Inflammatory macrophage treated with lipopolysaccharide for 1 hour (primary cell): ENCODE measurements around the gene GPR39.
"Not testable (repeated sequence)": the region's sequence is repeated elsewhere in the genome, so short reads cannot be mapped to it uniquely, and the experiment has no call there.

Experiments used
- DNase-seq, 2 donors: peaks; one replicate each; pipeline ENCODE4 v3.0.0-alpha.2; 2020 to 2022

GPR39 gene

DNA sequence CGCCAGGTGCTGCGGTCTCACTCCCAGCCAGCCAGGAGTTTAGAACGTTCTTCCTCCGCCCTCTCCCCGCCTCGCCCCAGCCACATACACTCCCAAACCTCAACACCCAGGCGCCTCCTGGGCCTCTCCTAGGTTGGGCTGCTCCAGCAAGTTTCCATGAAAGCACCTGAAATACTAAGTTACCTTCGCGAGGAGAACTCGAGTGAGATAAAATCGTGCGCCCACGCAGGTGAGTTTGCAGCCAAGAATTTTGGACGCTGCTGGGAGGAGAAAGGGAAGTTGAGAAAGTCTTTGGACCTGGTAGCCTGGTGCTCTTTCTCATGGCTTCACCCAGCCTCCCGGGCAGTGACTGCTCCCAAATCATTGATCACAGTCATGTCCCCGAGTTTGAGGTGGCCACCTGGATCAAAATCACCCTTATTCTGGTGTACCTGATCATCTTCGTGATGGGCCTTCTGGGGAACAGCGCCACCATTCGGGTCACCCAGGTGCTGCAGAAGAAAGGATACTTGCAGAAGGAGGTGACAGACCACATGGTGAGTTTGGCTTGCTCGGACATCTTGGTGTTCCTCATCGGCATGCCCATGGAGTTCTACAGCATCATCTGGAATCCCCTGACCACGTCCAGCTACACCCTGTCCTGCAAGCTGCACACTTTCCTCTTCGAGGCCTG, at the start of gene GPR39:
Gene GPR39 (plus strand): TSS at position 83 of the 673 bp plus-strand sequence.
- no peak for DNase-seq

DNA sequence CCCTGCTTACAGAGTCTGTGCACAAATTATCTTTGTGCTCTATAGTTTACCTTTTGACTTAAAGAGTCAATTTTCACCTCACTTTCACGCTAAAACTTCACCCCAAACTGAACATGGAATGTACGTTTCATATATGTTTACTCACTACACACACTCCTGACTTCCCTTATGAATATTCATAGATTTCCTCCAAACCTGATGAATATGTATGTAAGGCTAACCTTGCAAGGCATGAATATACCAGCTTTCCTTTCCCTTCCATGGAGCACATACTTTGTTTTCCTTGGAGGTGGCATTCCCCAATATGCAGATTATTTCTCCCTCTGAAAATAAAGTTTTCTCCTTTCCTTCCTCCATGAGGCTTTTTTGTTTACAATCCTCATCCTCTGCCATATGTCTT, 48.4 kb upstream of the GPR39 start:
- DNase-seq: no peak

DNA sequence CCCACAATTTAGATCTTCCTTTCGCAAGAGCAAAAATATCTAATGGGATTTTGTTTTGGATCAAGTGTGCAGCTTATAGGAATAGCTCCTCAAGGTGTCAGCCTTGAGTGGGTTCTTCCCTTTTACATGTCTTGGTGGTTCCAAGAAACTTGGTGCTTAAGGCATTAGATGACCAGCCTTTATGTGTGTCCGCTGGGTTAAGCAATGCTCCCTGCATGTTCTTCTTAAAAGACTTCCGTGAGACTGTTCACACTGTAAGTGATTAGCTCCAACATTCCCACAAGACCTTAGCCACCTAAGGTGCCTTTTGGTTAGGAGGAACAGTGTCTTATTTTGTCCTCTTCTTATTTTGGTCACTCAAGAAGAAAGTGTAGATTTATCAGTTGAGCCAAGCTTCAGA, 44.3 kb upstream of the GPR39 start:
- DNase-seq: peak; percentile 6 to 28

DNA sequence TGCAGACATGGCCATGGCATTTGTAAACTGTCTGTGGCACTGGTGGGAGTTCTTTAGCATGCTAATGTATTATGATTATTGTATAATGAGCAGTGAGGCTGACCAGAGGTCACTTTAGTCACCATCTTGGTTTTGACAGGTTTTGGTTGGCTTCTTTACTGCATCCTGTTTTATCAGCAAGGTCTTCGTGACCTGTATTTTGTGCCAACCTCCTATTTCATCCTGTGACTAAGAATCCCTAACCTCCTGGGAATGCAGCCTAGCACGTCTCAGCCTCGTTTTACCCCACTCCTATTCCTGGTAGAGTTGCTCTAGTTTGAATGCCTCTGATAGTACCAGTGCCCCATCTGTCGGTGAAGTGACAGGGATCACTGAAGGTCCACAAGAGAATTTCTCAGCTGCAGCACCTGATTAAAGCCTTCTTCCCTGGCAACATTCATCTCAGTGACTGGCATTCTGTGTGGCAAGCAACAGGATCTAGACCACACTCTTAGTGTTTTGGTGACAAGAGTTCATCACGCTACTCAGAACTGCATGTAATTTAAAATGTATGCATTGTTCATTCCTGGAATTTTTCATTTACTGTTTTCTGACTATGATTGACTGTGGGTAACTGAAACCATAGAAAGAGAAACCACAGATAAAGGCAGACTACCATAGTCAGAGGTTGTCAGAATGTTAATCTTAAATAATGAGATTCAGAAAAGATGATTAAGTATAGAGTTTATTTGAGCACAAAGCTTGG, 43.0 kb upstream of the GPR39 start:
- DNase-seq: no peak

DNA sequence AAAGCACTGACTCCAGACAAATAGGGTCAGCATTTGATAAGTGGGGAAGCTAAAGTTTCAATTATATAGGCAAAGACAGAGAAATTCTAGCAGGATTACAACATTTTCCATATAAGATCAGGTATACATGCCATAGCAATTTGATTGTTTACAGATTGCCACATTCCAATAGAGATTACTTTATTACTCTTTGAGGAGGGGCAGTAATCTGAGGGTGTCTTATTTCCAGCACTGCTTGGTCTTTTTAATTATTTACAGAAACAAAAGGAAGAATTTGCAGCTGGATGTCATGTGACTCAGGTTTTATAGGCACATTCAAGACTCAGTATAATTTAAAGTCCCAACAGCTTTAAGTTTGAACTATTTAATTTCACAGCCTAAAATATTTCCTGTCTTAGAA, 42.5 kb upstream of the GPR39 start:
- no peak for DNase-seq

DNA sequence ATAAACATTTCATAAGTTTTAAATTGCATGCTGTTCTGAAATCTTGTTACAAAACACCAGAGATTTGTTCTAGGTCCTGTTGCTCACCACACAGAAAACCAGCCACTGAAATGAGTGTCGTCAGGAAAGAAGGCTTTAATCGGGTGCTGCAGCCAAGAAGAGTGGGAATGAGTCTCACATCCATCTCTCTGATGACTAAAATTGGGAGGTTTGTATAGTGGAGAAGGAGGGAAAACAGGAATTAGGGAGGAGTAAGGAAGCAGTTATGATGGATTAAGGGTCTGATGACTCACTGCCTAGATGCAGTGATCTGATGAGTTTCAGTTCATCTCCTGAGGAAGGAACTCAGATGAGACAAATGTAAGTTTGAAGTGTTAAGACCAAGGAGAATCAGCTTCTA, 42.1 kb upstream of the GPR39 start:
- peak in 1 of 2 donors; percentile 2 for DNase-seq

DNA sequence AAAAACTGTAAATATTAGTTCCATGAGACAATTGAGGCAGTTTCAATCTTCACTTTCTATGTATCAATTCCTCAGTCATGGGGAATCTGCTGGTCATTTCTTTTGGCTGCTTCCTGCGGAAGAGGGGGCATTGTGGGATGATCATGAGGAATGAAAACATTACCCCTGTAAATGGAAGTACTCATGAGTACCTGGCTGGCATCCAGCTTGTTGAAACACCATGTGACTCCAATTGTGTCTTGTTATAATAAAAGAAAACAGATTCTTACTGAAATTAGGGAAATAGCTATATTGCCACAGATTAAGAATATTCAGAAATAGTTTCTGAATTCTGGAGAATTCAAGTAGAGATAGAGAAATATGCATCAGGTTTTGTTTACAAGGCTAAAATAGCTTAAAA, 41.6 kb upstream of the GPR39 start:
- DNase-seq: no peak

DNA sequence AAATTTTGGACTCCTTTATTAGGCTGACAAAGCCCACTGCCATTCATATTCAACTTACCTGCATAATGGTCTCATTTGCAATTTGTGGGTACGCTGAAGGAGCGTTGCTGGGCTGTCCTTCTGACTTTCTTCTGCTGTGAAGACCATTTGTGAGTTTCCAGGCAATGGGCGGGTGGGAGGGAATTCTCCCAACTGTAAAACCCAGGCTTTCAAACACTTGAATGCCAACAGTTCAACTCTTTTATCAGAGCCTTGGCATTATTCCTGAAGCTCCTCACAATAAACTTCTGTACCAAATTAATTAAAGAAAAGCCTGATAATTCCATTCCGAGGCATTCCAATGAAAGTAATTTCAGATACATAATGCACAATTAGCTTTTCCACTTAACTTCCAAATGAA, 35.2 kb upstream of the GPR39 start:
- DNase-seq: no peak

DNA sequence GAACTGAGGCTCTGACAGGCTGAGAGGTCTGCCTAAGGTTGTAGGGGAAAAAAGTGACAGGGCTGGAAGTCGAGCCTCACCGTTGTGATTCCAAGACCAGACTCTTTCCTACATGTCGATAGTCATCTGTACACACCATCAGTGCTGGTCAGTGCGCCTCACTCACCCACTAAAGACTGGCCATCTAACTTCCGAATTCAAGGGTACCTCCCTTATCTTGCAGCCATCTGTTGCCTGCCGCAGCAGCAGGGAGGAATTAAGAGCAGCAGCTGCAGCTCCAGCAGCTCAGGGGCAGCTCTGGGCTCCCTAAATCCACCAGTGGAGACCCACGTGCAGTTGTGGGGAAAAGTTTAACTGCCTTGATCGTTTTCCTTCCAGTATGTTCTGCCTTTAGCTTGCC, 32.6 kb upstream of the GPR39 start:
- DNase-seq: peak in 1 of 2 donors; percentile 12

DNA sequence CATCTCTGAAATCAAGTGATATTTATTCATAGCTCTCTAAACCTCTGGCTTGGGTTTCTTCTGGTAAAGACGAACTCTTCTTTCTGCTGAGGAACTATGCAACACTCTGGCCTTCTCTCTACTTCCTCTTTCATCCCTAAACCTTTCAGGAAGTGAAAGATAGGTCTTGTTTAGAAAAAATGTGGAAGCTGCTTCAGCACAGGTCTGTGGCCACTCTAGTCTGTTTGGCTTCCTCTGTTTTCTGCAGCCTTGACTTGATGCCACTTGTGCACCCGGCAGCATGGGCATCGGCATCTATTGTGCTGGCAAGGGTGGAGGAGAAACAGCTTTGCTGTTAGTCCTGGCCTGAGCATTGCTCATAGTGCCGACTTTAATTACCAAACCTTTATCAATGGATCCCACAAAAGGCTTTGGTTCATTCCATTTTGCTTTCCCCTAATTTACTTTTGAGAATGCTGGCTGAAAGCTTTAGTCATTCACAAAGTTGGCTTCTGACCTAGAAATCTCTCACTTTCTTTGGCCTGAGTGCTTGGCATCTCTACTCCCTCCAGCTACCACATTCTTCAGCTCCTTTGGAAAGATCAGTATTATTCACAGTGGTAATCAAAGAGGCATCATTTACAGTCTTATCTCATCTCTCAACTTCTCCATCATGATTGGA, 32.0 kb upstream of the GPR39 start:
- peak; percentile 63 to 69 for DNase-seq

DNA sequence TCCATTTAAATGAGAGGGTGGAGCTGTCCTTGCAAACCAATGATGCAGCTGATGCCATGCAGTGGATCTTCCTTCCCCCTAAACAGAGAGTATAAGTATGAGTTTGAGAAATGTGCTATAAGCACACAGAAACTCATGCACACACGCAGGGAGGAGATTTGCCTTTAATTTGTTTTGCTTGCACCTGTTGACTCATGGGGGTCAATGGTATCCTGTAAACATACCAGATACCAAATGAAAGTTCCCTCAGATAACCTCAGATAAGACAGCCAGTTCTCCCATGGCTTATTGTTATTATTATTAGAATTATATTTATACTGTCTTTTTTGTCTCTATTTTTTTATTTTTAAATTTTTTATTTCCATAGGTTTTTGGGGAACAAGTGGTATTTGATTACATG, 29.5 kb upstream of the GPR39 start:
- no peak for DNase-seq

DNA sequence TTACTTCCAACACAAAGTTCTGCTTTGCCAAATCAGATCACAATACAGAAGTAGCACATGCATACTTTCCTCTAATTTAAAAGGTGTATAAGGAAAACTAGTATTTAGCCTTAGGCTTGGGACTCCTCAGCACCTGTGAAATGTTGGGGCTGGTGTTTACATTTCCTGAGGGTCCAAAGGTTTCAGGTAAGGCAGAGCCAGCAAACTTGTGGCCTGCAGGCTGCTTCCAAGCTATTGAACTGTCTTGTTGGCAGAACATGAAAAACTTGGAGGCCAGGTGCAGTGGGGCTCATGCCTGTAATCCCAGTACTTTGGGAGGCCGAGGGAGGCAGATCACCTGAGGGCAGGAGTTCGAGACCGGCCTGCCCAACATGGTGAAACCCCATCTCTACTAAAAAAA, 26.5 kb upstream of the GPR39 start:
- DNase-seq: no peak

DNA sequence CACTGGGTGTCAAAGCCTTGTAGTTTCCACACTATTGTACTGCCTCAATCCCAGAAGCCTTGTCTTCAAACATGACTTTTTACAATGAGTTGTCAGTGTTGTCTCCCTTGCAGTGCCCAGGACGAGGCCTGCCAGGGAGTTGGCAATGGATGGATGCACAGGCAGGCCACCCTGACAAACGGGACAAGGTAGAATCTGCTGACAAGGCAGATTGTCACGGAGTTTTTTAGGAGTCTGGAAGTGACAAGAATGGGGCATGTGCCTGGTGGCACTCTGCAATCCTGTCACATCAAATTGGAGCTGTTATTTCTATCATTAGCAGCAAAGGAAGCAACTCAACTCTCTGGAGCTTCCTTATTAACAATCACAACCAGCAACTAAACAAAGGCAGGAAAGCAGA, 25.2 kb upstream of the GPR39 start:
- DNase-seq: no peak

DNA sequence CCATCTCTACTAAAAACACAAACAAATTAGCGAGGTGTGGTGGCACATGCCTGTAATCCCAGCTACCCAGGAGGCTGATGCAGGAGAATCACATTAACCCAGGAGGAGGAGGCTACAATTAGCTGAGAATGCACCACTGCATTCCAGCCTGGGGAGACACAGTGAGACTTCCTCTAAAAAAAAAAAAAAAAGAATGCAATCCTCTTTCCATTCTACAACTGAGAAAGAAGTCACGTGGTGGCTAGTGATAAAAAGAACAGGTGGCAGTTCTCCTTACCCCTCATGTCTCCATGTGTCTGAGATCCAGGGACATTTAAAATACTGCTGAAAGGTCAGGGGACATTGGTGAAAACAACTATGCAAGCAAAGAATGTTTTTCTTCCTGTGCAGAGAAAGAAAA, 24.4 kb upstream of the GPR39 start:
- no peak for DNase-seq

DNA sequence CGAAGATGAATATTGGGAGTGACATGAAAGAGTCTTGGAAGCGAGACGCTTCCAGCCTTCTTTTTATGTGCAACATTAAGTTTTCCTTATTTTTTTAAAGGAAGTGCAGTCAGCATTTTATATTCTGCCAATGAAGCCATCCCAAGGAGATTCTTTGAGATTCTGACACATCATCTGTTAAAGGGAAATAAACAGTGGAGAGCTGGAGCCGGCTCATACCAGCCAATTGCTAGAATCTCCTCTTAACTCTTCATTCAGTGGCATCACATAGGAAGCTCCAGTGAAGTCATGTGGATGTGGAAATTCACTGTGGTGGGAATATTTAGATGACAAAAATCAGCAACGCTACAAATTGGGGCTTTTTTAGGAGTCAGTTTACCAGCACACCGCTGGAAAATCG, 23.7 kb upstream of the GPR39 start:
- no peak for DNase-seq

DNA sequence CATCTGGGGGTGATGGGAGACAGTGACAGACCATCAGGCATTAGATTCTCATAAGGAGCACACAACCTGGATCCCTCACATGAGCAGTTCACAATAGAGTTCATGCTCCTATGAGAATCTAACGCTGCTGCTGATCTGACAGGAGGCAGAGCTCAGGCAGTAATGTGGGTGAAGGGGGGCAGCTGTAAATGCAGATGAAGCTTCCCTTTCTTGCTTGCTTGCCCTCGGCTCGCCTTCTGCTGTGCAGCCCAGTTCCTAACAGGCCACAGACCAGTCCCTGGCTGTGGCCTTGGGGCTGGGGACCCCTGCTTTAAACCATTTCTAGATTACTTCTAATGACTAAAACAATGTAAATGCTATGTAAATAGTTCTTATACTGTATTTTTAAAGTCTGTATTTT, 19.6 kb upstream of the GPR39 start:
- not testable (repeated sequence) for DNase-seq

DNA sequence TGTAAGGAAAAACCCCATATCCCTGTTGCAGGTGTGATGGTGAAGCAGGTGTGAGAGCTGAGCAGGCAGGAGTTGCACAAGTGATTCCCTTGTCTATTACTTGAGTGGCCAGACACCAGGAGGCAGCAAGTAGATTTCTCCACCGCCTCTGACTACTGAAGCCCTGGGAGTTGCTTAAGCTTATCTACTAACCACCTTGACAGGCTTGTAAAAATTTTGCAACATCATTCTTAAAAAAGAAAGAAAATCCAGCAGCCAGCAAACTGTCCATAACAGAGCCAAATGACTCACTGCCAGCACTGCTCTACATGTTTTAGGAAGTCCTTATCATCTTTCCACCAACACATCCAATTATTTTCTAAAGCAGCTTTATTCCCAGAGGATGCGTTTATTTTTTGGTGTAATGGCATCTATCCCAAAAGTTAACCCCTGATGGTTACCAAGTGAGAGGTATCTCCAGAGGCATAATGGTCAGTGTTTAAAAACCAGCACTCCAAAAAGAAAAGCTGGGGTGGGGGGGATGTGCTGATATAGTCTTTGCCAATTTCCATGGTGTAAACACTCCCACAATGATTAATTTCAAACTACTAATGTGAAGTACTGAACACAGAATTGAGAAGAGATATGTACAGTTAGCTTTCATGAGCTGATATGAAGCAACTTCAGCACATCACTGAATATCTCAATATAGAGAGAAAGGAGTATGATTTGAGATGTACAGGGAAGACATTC, 16.3 kb upstream of the GPR39 start:
- no peak for DNase-seq

DNA sequence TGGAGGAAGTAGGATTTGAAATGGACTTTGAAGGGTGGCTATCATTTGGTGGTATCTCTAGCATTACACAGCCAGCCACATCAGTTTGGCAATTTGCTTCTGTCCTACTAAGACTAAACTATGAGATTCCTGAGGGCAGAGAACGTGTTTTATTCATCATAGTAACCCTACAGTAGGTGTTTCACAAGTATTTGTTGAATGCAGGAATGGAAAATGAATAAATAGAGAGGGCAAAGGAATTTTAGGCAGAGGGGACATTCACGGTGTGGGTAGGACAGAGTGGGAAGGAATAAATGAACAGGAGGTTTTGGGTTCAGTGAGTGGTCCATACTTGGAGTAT, 15.7 kb upstream of the GPR39 start:
- DNase-seq: no peak

DNA sequence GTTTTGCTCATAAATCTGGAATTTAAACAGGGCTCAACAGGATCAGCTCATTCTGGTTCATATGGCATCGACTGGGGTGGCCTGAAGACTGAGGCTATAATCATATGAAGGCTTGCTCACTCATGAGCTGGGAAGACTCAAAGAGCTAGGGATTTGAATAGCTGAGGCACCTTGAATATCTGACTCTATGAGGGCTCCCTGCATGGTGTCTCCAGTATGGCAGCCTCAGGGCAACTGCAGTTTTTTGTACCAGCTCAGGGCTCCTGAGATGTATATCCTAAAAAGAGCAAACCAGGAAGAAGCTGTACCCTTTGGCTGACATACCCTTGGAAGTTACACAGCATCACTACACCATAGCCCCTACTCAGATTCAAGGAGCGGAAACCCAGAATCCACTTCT, 15.3 kb upstream of the GPR39 start:
- no peak for DNase-seq

DNA sequence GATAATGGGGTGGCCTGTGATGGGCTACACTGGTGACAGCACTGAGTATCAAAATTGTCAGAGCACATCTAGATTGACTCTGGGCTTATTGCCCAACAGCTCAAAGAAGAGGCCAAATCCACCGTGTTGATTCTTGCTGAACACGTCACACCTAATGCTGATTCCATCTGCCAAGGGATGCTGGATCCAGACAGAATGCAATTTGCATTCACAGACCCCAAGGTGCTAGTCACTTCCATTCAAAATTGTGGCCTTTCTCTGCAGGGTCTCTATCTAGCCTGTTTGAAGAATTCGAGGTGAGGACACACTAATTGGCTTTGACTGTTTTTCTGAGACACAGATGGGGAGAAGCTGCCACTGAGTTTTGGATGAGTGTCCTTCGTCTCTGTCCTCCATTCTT, 13.5 kb upstream of the GPR39 start:
- DNase-seq: no peak

DNA sequence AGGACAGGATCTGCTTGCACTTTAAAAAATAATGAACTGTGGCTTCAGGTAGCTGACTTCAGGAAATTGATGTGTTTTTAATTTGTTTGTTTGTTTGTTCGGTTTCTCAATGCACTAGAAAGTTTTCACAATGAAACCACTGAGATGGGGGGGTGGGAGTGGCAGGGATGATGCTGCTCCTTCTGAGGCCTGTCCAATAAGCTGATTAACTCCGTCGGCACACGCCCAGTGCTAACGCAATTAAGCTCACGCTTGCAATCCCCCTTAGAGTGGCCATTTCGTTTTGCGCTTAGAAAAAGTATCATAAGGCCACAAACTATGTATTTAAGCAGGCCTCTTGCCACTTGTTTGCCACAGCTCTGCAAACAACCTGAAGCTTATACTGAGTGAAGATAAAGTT, 12.5 kb upstream of the GPR39 start:
- DNase-seq: no peak

DNA sequence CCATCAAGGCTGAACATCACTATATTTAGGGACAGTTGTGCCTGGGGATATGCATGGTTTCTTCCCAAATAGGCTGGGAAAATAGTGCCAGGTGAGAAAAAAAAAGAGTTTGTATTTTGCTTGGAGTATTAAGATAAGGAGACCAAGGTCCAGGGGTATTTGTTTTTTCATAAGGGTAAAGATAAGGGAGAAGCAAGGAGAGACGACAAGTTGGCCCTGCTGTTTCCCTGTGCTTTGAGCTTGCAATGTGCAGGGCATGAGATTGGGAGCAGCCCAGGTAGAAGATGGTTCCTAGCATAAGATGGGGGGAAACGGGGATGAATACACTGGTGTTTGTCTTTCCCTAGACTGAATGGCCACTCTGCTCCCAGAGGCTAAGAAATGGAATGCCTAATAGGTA, 8.8 kb upstream of the GPR39 start:
- no peak for DNase-seq

DNA sequence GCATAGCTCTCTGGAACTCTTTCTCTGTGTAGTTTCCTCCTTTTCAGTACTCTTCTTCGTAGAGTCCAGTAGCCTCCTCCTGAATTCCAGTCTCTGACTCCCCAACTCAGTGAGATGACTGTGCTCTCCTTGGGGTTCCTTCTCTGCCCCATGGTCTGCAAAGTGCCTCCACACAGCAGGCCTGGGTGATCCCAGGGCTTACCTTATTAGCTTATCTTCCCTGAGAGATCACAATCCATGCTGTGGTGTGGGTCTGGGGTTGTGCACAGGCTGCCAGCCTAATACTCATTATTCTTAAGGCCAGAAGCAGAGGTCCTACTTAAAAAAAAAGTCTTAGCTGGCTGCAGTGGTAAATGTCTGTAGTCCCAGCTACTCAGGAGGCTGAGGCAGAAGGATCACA, 4.6 kb upstream of the GPR39 start:
- no peak for DNase-seq

DNA sequence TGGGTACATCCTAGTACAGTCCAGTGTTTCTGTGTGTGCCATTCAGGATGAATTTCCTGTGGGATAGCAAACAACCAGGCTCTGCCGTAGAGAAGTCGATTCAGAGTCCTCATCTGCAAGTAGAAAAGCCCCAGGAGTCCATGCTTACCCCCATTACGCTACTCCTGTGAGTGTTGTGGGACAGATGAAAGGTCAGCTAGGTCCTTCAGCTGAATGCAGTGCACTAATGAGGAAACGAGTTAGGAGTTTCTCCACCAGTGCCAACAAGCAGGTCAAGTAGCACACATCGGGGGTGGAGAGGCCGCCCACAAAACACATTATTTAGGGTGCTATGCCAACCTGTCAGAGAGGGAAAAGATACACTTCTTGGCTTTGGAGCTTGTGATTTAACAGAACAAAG, 2.5 kb upstream of the GPR39 start:
- DNase-seq: no peak
